Left cardiac atrium (tissue), 4 donors: ENCODE data around the gene RPL21. TPM values are rescaled to one million over a fixed set of nuclear protein-coding genes. Genes with fewer than 3 reads are reported as not detected.

Experiments used
- ATAC-seq, 2 donors: fragments of 200-7000 bp; cut with Tn5 transposase; one replicate each; pipeline ENCODE4 v1.9.1; 2020; ENCODE audit warnings: mild to moderate bottlenecking in 2 of 2, moderate library complexity in 2 of 2
- DNase-seq: peaks from one replicate; pipeline ENCODE4 v3.0.0-alpha.2; 2020
- intact Hi-C, 2 donors: fragments of 100-400 bp; cut with DNase I; formaldehyde crosslinking; loops; one replicate each; pipeline versions ENCODE4 v1.14.1 to v1.15.1; 2022 to 2023
- total RNA-seq, 2 donors: library from RNA; stranded (reverse); fragmentation: NEBNext Ultra II Directional; extraction: Animal tissue kit (Norgen Biotek cat#: 25700); gene quantifications; one replicate each; pipeline ENCODE4 v1.2.1, GENCODE V29; 2021
- donor health status: DM: no; HTN: yes; CAD: no.
- donor health status: DM: no; HTN: yes; CAD: no; lungs with severe emphysema.
- donor health status: DM: yes; HTN: yes; CAD: no.
- donor health status: Dilated cardiomyopathy.

RPL21 gene
- total RNA-seq, 2 donors from 2014 or later, result 729 to 803 TPM

DNA sequence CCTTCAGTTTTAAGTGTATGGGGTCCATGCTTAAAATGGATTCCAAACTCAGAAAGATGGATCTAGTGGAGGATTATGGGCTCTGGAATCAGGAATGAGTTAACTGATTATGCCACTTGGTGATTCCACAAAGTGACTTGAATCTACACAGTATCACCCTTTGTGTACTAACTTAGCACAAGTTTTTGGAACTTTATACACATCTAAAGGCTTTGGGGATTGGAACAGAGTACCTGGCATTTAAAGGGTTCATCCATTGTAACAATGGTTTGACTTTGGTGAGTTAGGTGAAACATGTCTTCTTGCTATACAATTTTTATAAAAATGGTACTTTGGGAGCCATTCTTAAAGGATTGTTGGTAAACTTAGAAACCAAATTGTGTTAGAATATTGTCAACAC, 1.1 kb downstream of the RPL21 start:
- intact Hi-C loops, result loop anchor here (5.0 to 10.0 kb wide), 2 partner anchors 78 to 80 kb away; partner anchors contain the start of gene USP12 (in 2 of the 2)
- DNase-seq (no peak), ATAC-seq (no peak)

GRCh38 chr13:27257233-27257568, 5.8 kb downstream of the RPL21 start:
- intact Hi-C loops, result loop anchor here in 1 of 2 donors (10.0 kb wide), 1 partner anchor 82 kb away; the partner anchor contains the start of gene USP12
- DNase-seq (no peak), ATAC-seq (no peak)

- intact Hi-C loops, result loop anchor here in 1 of 2 donors (10.0 kb wide), 1 partner anchor 83 kb away; the partner anchor contains the start of gene USP12
- no peak for ATAC-seq
- no peak for DNase-seq
These were observed 6.4 kb downstream of the RPL21 start for GRCh38 chr13:27257648-27258253.

DNA sequence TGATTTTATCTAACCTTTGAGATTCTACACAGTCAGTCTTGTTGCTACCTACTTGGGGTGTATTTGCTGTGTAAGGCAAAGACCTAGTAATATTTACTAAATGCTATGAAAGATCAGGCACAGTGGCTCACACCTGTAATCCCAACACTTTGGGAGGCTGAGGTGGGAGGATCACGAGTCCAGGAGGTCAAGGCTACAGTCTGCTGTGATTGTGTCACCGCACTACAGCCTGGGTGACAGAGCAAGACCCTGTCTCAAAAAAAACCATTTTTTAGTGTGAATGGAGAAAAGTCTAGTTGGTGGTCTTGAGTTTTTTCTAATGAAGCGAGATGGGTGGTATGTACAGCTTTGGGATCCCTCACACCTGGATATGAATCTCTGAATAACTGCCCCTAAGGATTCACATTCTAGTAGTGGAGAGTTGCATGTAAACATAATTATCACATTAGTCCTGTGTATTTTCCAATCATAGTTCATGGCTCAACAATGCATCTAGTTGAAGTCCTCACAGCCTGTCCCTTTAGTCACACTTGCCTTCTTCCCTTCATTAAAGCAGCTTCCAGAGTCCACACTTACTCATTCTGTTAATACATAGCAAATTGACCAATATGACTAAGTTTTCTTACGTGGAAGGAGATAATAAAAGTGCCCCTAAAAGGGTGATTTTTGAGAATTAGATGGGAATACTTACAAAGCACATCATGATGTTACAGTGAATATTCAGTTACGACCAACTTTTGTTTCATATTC, 7.5 kb downstream of the RPL21 start:
- DNase-seq, result no peak
- ATAC-seq, result no peak
- intact Hi-C loops, result loop anchor here in 1 of 2 donors (10.0 kb wide), 1 partner anchor 84 kb away; the partner anchor contains the start of gene USP12

- ATAC-seq (peak in 1 of 2 donors; percentile 12), DNase-seq (no peak)
- intact Hi-C loops, result loop anchor here in 1 of 2 donors (10.0 kb wide), 1 partner anchor 85 kb away; the partner anchor contains the start of gene USP12
These were observed 8.5 kb downstream of the RPL21 start for GRCh38 chr13:27259831-27260230.

- ATAC-seq (no peak), DNase-seq (no peak)
- intact Hi-C loops, result no loop called here
These were observed 10.0 kb downstream of the RPL21 start for GRCh38 chr13:27261396-27261795.

- ATAC-seq, result no peak
- intact Hi-C loops, result no loop called here
- DNase-seq, result no peak
These were observed 12.1 kb downstream of the RPL21 start for GRCh38 chr13:27263438-27263837.

- DNase-seq, result peak; percentile 34
- intact Hi-C loops, result no loop called here
These were observed 12.8 kb downstream of the RPL21 start for GRCh38 chr13:27264181-27264580.

DNA sequence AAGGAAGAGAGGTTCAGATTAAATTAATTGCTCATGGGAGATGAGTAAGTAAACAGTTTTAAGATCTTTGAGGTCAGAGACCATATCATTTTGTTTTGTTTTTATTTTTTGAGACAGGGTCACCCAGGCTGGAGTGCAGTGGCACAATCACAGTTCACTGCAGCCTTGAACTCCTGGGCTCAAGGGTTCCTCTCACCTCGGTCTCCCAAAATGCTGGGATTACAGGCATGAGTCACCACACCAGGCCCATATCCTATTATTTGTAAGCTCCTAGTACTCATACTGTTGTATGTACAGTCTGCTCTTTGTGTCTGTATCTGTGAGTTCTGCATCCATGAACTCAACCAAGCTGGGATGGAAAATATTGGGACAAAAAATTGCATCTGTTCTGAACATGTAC, 13.3 kb downstream of the RPL21 start:
- no peak for DNase-seq
- no peak for ATAC-seq
- intact Hi-C loops, result no loop called here

More at GRCh38 chr13:27264181-27264580, 12.8 kb downstream of the RPL21 start:
- ATAC-seq, result peak; percentile 61 to 78

DNA sequence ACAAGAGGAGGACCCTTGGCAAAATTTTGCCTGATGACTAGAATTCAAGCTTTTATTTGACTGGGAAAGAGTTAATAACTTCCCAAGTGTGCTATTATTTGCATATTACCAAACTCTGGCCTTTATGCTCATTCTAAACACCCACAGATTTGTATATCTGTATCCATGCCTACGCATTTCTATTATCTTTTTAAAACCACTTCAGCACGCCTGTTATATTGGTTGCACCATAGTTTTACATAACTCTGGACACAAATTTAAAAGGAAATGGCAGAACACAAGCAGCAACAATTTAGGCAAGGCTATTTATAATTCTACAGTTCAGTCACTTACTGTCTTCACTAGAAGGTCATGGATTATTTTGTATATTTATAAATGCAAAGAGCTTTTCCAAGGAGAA, 15.6 kb downstream of the RPL21 start:
- ATAC-seq (no peak), DNase-seq (no peak)
- intact Hi-C loops, result no loop called here

- no peak for DNase-seq
- intact Hi-C loops, result no loop called here
- no peak for ATAC-seq
These were observed 16.2 kb downstream of the RPL21 start for GRCh38 chr13:27267596-27267995.

GRCh38 chr13:27269114-27269665, 17.8 kb downstream of the RPL21 start:
- intact Hi-C loops, result no loop called here
- ATAC-seq (no peak), DNase-seq (no peak)

DNA sequence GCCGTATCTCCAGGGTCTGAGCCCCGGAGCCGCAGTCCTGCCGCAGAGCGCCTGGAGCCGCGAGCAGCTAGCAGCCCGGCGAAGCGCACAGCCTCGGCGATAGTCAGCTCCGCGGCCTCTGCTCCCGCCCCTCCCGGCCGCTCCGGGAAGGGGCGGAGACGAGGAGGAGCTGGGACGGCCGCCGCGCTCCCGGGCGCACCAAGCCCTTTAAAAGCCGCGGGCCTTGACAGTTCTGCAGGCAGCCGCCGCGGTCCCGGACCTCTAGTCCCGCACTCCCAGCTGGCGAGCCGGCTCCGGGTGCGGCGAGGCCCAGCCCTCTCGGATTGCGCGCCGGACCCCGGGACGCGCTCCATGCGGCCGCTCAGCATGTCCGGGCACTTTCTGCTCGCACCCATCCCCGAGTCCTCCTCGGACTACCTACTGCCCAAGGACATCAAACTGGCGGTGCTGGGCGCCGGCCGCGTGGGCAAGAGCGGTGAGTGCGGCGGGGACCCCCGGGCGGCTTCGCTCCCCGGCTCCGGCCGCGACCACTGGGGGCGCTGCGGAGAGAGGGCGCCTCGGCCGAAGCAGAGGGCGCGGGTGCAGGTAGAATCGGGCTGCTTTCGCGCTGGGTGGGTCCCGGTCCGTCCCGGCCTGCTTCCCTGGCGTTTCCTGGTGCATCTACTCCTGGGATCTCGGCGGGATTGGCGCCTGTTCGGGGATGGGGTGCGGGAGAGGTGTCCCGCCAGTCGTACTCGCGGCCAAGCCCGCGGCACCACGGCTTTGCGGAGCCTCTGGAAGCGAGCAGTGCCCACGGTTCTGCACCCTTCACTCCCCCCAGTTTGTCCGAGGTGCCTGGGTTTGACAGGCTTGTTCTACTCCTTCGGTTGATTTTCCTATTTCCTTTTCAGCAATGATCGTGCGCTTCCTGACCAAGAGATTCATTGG, 19.5 kb downstream of the RPL21 start, which contains the start of gene RASL11A:
TSS of gene RASL11A (plus strand) at position 237 of the 927 bp plus-strand sequence. CDS start at position 352, 115 bp downstream.
- ATAC-seq (peak; percentile 93 to 96), DNase-seq (peak; percentile 89)
- intact Hi-C loops, result no loop called here

DNA sequence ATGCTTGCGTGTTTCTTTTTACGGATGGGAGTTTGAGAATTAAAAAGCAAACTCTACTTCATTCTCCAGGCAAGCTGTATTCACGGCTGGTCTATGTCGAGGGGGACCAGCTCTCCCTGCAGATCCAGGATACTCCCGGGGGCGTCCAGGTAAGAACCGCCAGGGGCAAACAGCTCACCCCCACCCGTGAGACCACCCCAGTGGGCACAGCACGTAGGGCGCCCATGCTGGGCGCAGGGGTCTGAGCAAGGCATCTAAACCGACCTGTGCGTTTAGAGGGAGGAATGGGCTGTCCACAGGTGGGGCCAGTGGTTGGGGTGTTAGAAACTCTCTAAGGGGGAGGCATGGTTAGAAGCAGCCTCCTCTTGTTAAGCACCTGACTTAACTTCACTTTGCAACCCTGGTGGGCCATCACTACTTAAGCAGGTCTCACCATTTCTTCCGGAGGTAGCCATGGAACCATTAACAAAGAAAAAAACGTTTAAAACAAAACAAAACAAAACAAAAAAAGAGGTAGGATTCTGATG, 20.3 kb downstream of the RPL21 start:
- intact Hi-C loops, result no loop called here
- DNase-seq, result no peak
- no peak for ATAC-seq

DNA sequence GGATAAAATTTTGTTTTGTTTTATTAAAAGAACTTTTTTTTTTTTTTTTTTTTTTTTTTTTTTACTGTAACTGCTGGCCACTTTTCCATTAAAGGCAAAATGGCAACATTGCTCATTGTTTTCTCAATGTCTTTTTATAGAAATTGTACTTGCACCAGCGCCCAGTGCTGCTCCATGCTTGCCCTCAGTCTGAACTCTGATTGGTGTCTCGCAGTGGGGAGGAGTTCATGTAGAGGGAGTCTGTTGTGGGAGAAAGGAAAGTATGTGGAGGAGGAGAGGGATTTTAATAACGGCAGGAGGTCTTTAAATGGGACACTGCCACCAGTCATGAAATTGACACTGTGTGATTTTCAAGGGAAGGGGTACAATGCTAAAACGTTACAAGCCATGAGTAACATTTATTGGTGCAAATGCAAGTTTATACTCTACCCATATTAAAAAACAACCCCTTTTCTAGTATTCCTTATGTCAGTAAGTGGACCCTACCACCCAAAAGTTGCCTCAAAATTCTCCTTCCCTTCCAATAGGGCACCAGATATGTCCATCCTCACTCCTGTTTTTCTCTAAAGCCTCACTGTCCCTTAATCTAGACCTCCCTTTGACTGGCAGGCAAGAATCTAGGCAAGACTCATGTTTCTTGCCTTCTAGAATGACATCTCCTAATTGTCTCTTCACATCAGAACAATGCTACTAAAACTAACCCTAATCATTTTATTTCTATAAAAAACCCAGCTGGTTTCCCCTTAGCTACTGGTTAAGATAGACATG, 22.5 kb downstream of the RPL21 start:
- no peak for ATAC-seq
- intact Hi-C loops, result no loop called here
- no peak for DNase-seq

- ATAC-seq, result no peak
- intact Hi-C loops, result no loop called here
- DNase-seq, result no peak
These were observed 23.3 kb downstream of the RPL21 start for GRCh38 chr13:27274631-27275030.

- ATAC-seq, result no peak
- no peak for DNase-seq
- intact Hi-C loops, result no loop called here
These were observed 24.8 kb downstream of the RPL21 start for GRCh38 chr13:27276188-27276587.

DNA sequence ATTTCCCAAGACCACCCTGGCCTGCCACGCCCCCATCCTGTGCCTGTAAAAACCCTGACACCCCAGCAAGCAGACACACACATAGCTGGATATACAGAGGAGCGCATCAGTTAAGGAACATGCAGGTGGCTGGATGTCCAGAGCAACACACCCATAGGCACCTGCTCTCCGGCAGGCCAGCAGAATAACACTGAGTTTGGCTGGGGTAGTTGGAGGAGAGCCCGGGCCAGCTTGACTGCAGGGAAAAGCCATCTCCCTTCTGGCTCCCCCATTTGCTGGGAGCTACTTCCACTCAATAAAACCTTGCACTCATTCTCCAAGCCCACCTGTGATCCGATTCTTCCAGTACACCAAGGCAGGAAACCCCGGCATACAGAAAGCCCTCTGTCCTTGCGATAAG, 28.1 kb downstream of the RPL21 start:
- no peak for ATAC-seq
- DNase-seq, result no peak
- intact Hi-C loops, result no loop called here
